ENCODE data around the gene ENDOV.

GRCh38 chr17:80469667-80470066 is 54.7 kb downstream of the ENDOV start:
- TF ChIP-seq CTCF (IDR thresholded peaks at IDR 0.05) (no peak), POLR2AphosphoS5 (IDR thresholded peaks at IDR 0.05) (no peak), EP300 (IDR thresholded peaks at IDR 0.05) (no peak)
